ENCODE results near the gene ZNF500. TPM values are rescaled to one million over a fixed set of nuclear protein-coding genes. Genes with fewer than 3 reads are reported as not detected.

The ZNF500 gene
- total RNA-seq, 1 experiment from 2014 or later, result 18.3 TPM

DNA sequence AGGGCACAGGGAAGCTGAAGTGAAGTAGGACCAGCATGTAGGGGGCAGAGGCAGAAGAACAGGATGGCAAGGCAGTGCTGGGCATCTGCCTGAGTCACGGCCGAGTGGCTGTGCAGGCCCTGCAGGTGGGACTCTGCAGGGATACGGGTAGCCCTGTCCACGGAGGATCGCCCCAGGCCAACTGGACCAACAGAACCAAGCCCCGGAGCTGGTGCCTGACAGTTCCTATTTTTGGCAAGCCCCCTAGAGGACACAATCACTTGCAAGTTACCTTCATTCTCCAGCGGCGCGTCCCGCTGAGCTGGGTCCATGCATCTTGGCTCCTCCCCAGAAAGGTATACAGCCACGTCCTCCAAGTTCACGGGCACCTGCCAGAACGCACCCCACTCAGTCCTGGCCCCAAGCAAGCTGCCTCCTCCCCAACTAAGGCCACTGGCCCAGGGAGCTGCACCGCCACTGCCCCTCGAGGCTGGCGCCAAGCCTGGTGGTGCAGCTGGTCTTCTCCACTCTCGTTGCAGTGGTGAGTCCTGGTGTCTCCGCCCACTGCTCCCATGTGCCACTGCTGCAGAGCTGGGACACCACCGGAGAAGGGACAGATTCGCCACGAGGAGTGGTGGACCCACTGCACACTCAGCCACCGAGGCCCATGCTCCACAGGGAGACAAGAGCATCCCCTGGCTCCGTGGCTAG lies 6.6 kb downstream of the ZNF500 start:
- Mint-ChIP-seq H3K27me3 (ENCODE audit: low read depth) (no peaks in the 10 kb centered on the region), H3K27ac (0 out of 7 replicates have a peak overlapping the region, but pooled peaks of 1 of the 3 experiments have one; percentile 62), H3K36me3 (ENCODE audit: insufficient read depth in 1 of 3, low read depth in 3 of 3) (peaks cover 46 to 88% (median 78%) of the 10 kb centered on the region in 3 experiments), H3K4me3 (no peak overlapping the region), H3K9me3 (peaks cover 7% of the 10 kb centered on the region in 2 experiments; a peak in 3 of 5 replicates), H3K4me1 (no peaks in the 10 kb centered on the region)
- TF ChIP-seq, protein P1, sequence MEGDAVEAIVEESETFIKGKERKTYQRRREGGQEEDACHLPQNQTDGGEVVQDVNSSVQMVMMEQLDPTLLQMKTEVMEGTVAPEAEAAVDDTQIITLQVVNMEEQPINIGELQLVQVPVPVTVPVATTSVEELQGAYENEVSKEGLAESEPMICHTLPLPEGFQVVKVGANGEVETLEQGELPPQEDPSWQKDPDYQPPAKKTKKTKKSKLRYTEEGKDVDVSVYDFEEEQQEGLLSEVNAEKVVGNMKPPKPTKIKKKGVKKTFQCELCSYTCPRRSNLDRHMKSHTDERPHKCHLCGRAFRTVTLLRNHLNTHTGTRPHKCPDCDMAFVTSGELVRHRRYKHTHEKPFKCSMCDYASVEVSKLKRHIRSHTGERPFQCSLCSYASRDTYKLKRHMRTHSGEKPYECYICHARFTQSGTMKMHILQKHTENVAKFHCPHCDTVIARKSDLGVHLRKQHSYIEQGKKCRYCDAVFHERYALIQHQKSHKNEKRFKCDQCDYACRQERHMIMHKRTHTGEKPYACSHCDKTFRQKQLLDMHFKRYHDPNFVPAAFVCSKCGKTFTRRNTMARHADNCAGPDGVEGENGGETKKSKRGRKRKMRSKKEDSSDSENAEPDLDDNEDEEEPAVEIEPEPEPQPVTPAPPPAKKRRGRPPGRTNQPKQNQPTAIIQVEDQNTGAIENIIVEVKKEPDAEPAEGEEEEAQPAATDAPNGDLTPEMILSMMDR (conservative IDR thresholded peaks at IDR 0.05), result no peak; the same call in 2 of the 3 replicates
- H3K23ac ChIP-seq (ENCODE audit: insufficient read length, low read depth, low read length), result no peak overlapping the region
- H2AFZ ChIP-seq (ENCODE audit: low read length), result no peak overlapping the region
- H3K79me2 ChIP-seq (ENCODE audit: insufficient read depth, low read length), result no peaks in the 10 kb centered on the region
- no peak overlapping the region for H3K9ac ChIP-seq (ENCODE audit: extremely low read depth, insufficient read length, low read length)
- no peak for DNase-seq
- no peak overlapping the region for H3K27ac ChIP-seq (ENCODE audit: insufficient read length, low read depth, low read length)
- no peaks in the 10 kb centered on the region for H4K20me1 ChIP-seq (ENCODE audit: control insufficient read depth, insufficient read depth, insufficient read length)
- H4K5ac ChIP-seq (ENCODE audit: insufficient read length, low read depth, low read length), result no peak overlapping the region
- H3K27me3 ChIP-seq (ENCODE audit: insufficient read depth, low read length), result no peaks in the 10 kb centered on the region
- no peaks in the 10 kb centered on the region for H3K9me3 ChIP-seq (ENCODE audit: control insufficient read depth, low read depth, low read length)
- H3K4ac ChIP-seq (ENCODE audit: low read depth, low read length), result no peak overlapping the region
- no peak overlapping the region for H4K91ac ChIP-seq (ENCODE audit: insufficient read length, low read depth, low read length)
- no peak overlapping the region for H3K14ac ChIP-seq (ENCODE audit: insufficient read depth, low read length)
- H2BK12ac ChIP-seq (ENCODE audit: insufficient read length, low read depth, low read length), result no peak overlapping the region
- H2AK5ac ChIP-seq (ENCODE audit: insufficient read length, low read length), result no peak overlapping the region
- H3K4me2 ChIP-seq (ENCODE audit: insufficient read depth, insufficient read length, low read length), result no peak overlapping the region
- H2BK20ac ChIP-seq (ENCODE audit: low read depth, low read length, poor library complexity, severe bottlenecking), result no peak overlapping the region
- WGBS (ENCODE audit: extremely low coverage, insufficient read length, low lambda C conversion rate), result no CpG with 5 or more reads among the region's 23 CpGs
- H3K18ac ChIP-seq (ENCODE audit: insufficient read length, low read depth, low read length), result no peak overlapping the region
- no peak overlapping the region for H2BK5ac ChIP-seq (ENCODE audit: insufficient read length, low read length)
- H3K79me1 ChIP-seq (ENCODE audit: insufficient read depth, low read depth, low read length, poor library complexity, severe bottlenecking), result no peaks in the 10 kb centered on the region
- no peak overlapping the region for H2BK15ac ChIP-seq (ENCODE audit: low read depth, low read length)
- H4K8ac ChIP-seq (replicated peaks; ENCODE audit: insufficient read length, low read depth, low read length), result no peak overlapping the region
- no peak overlapping the region for H3K56ac ChIP-seq (ENCODE audit: insufficient read length, low read depth, low read length)
- no peaks in the 10 kb centered on the region for H3K4me1 ChIP-seq (ENCODE audit: insufficient read depth, low read length)
- no peak overlapping the region for H2BK120ac ChIP-seq (ENCODE audit: low read depth, low read length, poor library complexity, severe bottlenecking)
- no peaks in the 10 kb centered on the region for H3K23me2 ChIP-seq (ENCODE audit: insufficient read length, low read depth, low read length, poor library complexity, severe bottlenecking)
- H3T11ph ChIP-seq (ENCODE audit: low read length), result no peak overlapping the region

Measured in H9 (cell line).